Peyer's patch (tissue), 4 donors: ENCODE results near the gene DNAH6. TPM values are rescaled to one million over a fixed set of nuclear protein-coding genes. Genes with fewer than 3 reads are reported as not detected.

Experiments used
- DNase-seq, 3 donors: peaks; one replicate each; pipeline ENCODE4 v3.0.0-alpha.2; 2017 to 2019
- H3K27ac ChIP-seq, 4 donors: fragments of 200-600 bp; sonication (generic); one replicate each; pipeline ENCODE4 v1.5.1; 2016 to 2019
- H3K27me3 ChIP-seq, 2 donors: fragments of 200-600 bp; sonication (generic); one replicate each; pipeline ENCODE4 v1.5.1; 2019
- H3K36me3 ChIP-seq, 3 donors: fragments of 200-600 bp; sonication (generic); one replicate each; pipeline ENCODE4 v1.5.1; 2016 to 2019
- H3K4me1 ChIP-seq, 4 donors: fragments of 200-600 bp; sonication (generic); one replicate each; pipeline ENCODE4 v1.5.1; 2016 to 2019
- H3K4me3 ChIP-seq, 4 donors: fragments of 200-600 bp; sonication (generic); 1 replicate in 3 of 4; 2 replicates in 1 of 4; pipeline ENCODE4 v1.5.1; 2016 to 2019; ENCODE audit warnings: mild to moderate bottlenecking in 1 of 4
- H3K9me3 ChIP-seq, 4 donors: fragments of 200-600 bp; sonication (generic); one replicate each; pipeline ENCODE4 v1.5.1; 2016 to 2019; ENCODE audit warnings: mild to moderate bottlenecking in 1 of 4
- CTCF ChIP-seq, 6 experiments: fragments of 450-650 bp in 4 of 6; fragments of 200-600 bp in 2 of 6; sonication (generic) in 1 of 6; IDR thresholded peaks; one replicate each; pipeline ENCODE4 v1.5.1; 2017 to 2019; ENCODE audit warnings: antibody characterized with exemption in 6 of 6, mild to moderate bottlenecking in 3 of 6, moderate library complexity in 1 of 6
- POLR2A ChIP-seq, 2 donors: fragments of 450-650 bp; IDR thresholded peaks; one replicate each; pipeline ENCODE4 v1.5.1; 2017; ENCODE audit warnings: antibody characterized with exemption in 2 of 2, mild to moderate bottlenecking in 2 of 2, moderate library complexity in 2 of 2
- total RNA-seq, 4 donors: library from RNA; depleted of rRNA; stranded (reverse); fragments of >200 nt; gene quantifications; one replicate each; pipeline ENCODE4 v1.1.0, GENCODE V29; 2016

DNAH6 gene
- total RNA-seq, 4 donors from 2014 or later = under 0.01 to 4.2 (median 1.3) TPM

DNA sequence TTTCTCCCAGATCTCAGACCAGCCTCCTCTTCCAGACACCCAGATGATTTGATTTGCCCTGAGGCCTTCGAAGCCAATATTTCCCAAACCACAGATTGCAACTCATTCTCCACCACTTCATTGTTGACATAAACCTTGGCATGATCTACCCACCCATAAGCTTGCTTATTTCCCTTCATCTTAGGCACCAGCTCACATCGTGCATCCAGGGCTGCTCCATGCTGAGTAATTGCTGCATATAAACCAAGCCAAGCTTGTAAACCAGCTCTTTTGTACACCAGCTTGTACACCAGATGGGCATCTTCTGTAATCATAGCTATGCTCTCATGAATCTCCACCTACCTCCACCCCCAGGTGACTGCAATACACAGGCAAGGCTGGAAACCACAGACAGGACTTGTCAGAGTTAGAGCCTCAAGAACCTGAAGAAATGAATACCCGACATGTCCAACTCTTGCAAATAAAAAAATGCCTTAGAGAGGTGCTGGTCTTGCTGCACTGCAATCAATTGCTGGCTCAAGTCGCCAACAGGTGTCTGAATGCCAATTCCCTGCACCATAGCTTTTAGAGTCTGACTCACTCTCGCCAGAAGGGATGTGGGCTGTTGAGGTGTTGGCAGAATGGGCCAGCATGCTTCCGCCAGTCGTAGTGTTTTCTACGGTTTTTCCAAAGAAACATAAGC is 333.1 kb downstream of the DNAH6 start:
- TF ChIP-seq POLR2A (IDR thresholded peaks at IDR 0.05) = no peak
- TF ChIP-seq CTCF (IDR thresholded peaks at IDR 0.05) = no peak
- Histone ChIP-seq H3K9me3 (peaks cover 0 to 9% (median 0%) of the 10 kb centered on the region in 4 donors), H3K4me3 (no peak overlapping the region), H3K4me1 (peaks cover 0 to 16% (median 9%) of the 10 kb centered on the region in 4 donors), H3K36me3 (no peaks in the 10 kb centered on the region), H3K27ac (peak overlapping the region in 1 of 4 donors; percentile 8), H3K27me3 (no peaks in the 10 kb centered on the region)
- peak in 1 of 3 donors; percentile 56 for DNase-seq

GRCh38 chr2:84850471-84850870 is 334.2 kb downstream of the DNAH6 start:
- Histone ChIP-seq H3K9me3 (peaks cover 0 to 9% (median 0%) of the 10 kb centered on the region in 4 donors), H3K4me1 (peaks cover 0 to 13% (median 8%) of the 10 kb centered on the region in 4 donors), H3K27ac (no peak overlapping the region), H3K36me3 (no peaks in the 10 kb centered on the region), H3K4me3 (no peak overlapping the region), H3K27me3 (no peaks in the 10 kb centered on the region)
- peak in 1 of 3 donors; percentile 32 for DNase-seq
- TF ChIP-seq CTCF (IDR thresholded peaks at IDR 0.05) = no peak
- no peak for TF ChIP-seq POLR2A (IDR thresholded peaks at IDR 0.05)

- H3K36me3 ChIP-seq = no peaks in the 10 kb centered on the region
- DNase-seq = no peak
- no peaks in the 10 kb centered on the region for H3K27me3 ChIP-seq
- peaks cover 0 to 7% (median under 1%) of the 10 kb centered on the region in 4 donors for H3K4me1 ChIP-seq
- H3K4me3 ChIP-seq = no peak overlapping the region
- TF ChIP-seq POLR2A (IDR thresholded peaks at IDR 0.05) (no peak), CTCF (IDR thresholded peaks at IDR 0.05) (no peak)
- H3K27ac ChIP-seq = no peak overlapping the region
- H3K9me3 ChIP-seq = peaks cover 0 to 9% (median 0%) of the 10 kb centered on the region in 4 donors
These were observed 335.6 kb downstream of the DNAH6 start for GRCh38 chr2:84851876-84852275.

GRCh38 chr2:84854850-84855249 is 338.6 kb downstream of the DNAH6 start:
- no peak for TF ChIP-seq CTCF (IDR thresholded peaks at IDR 0.05)
- TF ChIP-seq POLR2A (IDR thresholded peaks at IDR 0.05) = no peak
- no peak for DNase-seq
- Histone ChIP-seq H3K36me3 (no peaks in the 10 kb centered on the region), H3K4me3 (no peak overlapping the region), H3K27me3 (no peaks in the 10 kb centered on the region), H3K27ac (no peak overlapping the region), H3K9me3 (peaks cover 0 to 9% (median 0%) of the 10 kb centered on the region in 4 donors), H3K4me1 (no peaks in the 10 kb centered on the region)

- Histone ChIP-seq H3K4me3 (no peak overlapping the region), H3K36me3 (no peaks in the 10 kb centered on the region), H3K27me3 (no peaks in the 10 kb centered on the region), H3K9me3 (peaks cover 0 to 9% (median 0%) of the 10 kb centered on the region in 4 donors), H3K4me1 (no peaks in the 10 kb centered on the region), H3K27ac (no peak overlapping the region)
- TF ChIP-seq POLR2A (IDR thresholded peaks at IDR 0.05) = no peak
- TF ChIP-seq CTCF (IDR thresholded peaks at IDR 0.05) = no peak
- no peak for DNase-seq
These were observed 339.4 kb downstream of the DNAH6 start for GRCh38 chr2:84855731-84856130.
